ENCODE data around the gene PHAF1. TPM values are rescaled to one million over a fixed set of nuclear protein-coding genes. Genes with fewer than 3 reads are reported as not detected.

Gene PHAF1
- total RNA-seq, 1 donor from 2014 or later, result 18.7 TPM

GRCh38 chr16:67177743-67178699, 68.3 kb downstream of the PHAF1 start:
- intact Hi-C loops (cut with micrococcal nuclease), result no loop called here

GRCh38 chr16:67179421-67180080, 69.8 kb downstream of the PHAF1 start:
- intact Hi-C loops (cut with micrococcal nuclease), result no loop called here

GRCh38 chr16:67180166-67180565, 70.4 kb downstream of the PHAF1 start:
- intact Hi-C loops (cut with micrococcal nuclease), result no loop called here

GRCh38 chr16:67181346-67181745, 71.6 kb downstream of the PHAF1 start:
- intact Hi-C loops (cut with micrococcal nuclease), result no loop called here

- intact Hi-C loops (cut with micrococcal nuclease), result no loop called here
Observed at GRCh38 chr16:67182288-67182687, 72.5 kb downstream of the PHAF1 start.

GRCh38 chr16:67183284-67183626, 73.5 kb downstream of the PHAF1 start:
- intact Hi-C loops (cut with micrococcal nuclease), result loop anchor here (1.0 kb wide), 1 partner anchor 23 kb away; no protein-coding TSS in a partner anchor

GRCh38 chr16:67183627-67184452, 74.1 kb downstream of the PHAF1 start, which contains the start of gene MATCAP1:
Gene MATCAP1 (minus strand): TSS chr16:67183963. CDS start chr16:67180610, 3,353 bp downstream.
- intact Hi-C loops (cut with micrococcal nuclease), result loop anchor here (1.0 to 2.0 kb wide), 4 partner anchors 24 to 237 kb away; partner anchors contain the start of genes FHOD1 and TMEM208

- intact Hi-C loops (cut with micrococcal nuclease), result loop anchor here (2.0 kb wide), 3 partner anchors 42 to 238 kb away; partner anchors contain the start of genes FHOD1 and TMEM208
Observed at GRCh38 chr16:67184453-67184994, 74.8 kb downstream of the PHAF1 start.

GRCh38 chr16:67184995-67185650, 75.4 kb downstream of the PHAF1 start:
- intact Hi-C loops (cut with micrococcal nuclease), result loop anchor here (1.0 to 2.0 kb wide), 6 partner anchors 42 to 238 kb away; partner anchors contain the start of genes FHOD1 and TMEM208

GRCh38 chr16:67185651-67186134, 76.0 kb downstream of the PHAF1 start:
- intact Hi-C loops (cut with micrococcal nuclease), result loop anchor here (1.0 to 2.0 kb wide), 6 partner anchors 41 to 239 kb away; partner anchors contain the start of genes FHOD1 and TMEM208

GRCh38 chr16:67186550-67186950, 76.8 kb downstream of the PHAF1 start:
- intact Hi-C loops (cut with micrococcal nuclease), result no loop called here

GRCh38 chr16:67187175-67187890, 77.6 kb downstream of the PHAF1 start:
- intact Hi-C loops (cut with micrococcal nuclease), result no loop called here

GRCh38 chr16:67188323-67188722, 78.6 kb downstream of the PHAF1 start:
- intact Hi-C loops (cut with micrococcal nuclease), result no loop called here

GRCh38 chr16:67188798-67189197, 79.1 kb downstream of the PHAF1 start:
- intact Hi-C loops (cut with micrococcal nuclease), result no loop called here

- intact Hi-C loops (cut with micrococcal nuclease), result no loop called here
Observed at GRCh38 chr16:67190041-67190440, 80.3 kb downstream of the PHAF1 start, which contains the start of gene EXOC3L1. Gene EXOC3L1 (minus strand): TSS chr16:67190136. CDS start chr16:67189676, 460 bp downstream.

- intact Hi-C loops (cut with micrococcal nuclease), result no loop called here
Observed at GRCh38 chr16:67190448-67191399, 81.0 kb downstream of the PHAF1 start.

- intact Hi-C loops (cut with micrococcal nuclease), result no loop called here
Observed at GRCh38 chr16:67191411-67191994, 81.8 kb downstream of the PHAF1 start.

Measured in T-helper 2 cell treated with Interferon-gamma antibody and Interleukin-4, amounts not matched to agents 100 ng/mL and 5 ng/mL, for 36 hours (primary cell).